NCI-H1105 (cell line): Measurements from ENCODE around the gene SPINK6.

Experiments
- DNase-seq: peaks from one replicate; lab custom pipeline; 2025; lab: John Stamatoyannopoulos, UW

Gene SPINK6

DNA sequence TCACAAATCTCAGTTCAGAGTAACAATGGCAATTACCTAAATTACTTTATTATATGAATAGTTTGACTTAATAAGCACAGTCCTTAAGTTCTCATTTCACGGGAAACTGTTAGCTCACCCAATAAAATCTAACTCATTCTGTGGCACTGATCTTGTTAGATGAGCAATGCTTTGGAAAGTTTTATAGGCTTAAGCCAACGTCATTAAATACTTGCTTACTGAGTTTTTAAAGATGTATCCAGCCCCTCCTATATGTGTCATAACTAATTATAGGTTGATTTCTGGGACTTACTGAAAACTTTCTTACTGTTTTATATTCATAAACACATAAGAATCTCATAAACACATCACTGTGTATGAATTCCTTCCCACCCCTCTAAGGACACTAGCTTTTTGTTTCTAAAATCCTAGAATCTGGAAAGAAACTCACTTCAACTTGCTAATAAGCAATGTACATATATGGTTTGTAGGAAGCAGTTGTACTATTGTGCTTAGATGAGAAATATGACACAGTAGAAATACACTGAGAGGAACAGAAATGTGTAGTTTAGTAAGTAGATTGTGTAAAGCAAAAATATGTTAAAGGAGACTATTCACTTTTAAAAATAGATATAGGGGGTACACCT is 21.4 kb downstream of the SPINK6 start:
- DNase-seq: no peak

DNA sequence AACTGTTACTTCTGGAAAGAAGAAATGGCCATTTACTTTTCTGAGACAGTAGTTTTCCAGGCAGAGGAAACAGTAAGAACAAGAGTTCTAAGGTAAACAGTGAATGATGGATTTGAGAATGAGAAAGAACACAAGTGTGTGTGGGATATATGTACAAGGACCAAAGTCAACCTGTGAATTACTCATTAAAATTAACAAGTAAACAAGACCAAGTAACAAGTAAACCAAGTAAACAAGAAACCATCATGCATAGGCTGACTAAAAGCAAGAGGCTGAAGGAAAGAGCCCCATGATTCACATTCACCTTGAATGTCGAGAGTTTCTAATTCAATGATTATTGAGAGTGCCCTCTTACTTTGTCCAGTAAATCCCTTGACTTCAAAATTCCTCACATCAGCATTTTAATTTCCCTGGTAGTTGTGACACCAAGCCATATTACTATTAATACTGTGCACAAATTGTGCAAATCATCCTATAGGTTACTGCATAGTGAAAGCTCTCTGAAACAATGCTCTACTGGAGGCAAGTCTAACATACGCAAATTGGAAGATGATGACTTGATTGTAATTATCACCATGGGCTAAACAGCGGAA is 25.6 kb downstream of the SPINK6 start:
- no peak for DNase-seq

DNA sequence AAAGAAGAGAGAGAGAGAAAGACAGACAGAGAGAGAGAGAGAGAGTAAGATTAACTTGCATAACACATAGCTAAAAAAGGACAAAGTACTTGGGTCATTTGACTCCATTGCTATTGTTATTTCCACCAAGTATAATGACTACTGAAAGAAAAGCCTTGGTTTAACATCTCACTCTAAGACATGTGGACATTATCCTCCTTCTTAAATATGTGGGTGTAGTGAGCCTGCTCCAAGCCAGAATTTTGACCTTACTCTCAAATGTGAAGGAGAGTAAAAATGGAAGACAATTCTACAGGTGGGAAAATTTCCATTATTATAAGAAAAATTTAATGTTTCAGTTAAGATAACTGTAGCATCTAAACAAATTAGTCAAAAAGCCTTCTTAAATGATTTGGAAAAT is 27.0 kb downstream of the SPINK6 start:
- DNase-seq: no peak

DNA sequence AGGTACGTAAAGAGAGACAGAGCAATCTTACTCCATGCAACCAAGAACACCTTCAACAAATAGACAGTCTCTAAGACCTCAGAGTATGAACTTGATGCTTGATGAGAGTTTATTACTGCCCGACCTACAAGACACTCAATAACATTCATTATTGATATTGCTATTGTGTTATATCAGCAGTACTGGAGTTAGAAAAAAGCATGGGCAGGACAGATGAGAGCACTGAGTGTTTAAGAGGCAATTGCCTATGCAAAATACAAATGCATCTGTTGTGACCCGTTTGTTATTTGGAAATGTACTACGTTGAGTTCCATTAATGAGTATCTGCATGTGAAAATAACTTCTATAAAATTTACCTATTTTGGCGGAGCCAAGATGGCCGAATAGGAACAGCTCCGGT is 27.4 kb downstream of the SPINK6 start:
- DNase-seq: no peak

DNA sequence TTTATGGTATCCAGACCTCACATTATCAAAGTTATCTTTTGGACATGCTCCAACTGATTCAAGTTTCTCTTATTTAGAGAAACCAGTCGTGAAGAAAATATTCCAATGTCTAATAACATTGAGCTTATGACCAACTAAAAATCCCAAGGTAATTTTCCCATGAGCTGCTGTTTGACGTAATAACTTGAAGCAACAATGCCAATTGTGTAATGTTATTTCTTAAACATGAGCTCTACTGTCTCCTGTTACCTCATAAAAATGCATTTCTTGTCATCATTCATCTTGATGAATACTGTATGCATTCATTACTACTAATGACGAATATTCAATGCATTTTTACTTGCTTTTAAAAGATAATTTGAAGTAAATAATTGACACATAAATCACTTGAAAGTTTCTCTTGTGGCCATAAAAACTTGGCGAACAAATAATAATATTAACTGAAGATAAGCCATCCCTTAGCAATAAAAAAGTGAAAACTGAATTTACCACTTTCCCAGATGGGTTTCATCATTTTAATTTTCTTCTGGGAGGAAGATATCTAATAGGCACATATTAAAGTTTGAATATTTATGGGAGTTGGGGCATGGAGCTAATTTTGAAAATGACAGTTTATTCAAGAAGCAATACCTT is 35.1 kb downstream of the SPINK6 start:
- no peak for DNase-seq

DNA sequence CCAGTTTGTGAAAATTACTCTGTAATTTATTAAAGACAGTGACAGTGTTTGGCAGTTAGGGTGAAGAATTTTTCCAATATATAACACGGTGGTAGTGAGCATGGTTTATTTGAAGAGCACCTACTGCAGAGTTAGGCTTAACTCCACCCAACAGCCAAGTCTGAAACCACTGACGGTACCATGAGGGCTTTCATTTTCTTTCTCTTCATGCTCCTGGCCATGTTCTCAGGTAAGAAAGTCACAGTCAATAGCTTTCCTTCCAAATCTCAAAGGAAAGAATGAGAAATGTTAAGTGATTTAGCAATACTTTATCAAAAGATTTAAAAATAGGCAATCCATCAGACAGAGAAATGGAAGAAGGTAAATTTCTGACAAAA is 35.6 kb downstream of the SPINK6 start, which contains the start of gene MARCOL:
MARCOL (plus strand) TSS at position 108 of the 377 bp plus-strand sequence; CDS start at position 181, 73 bp downstream.
- DNase-seq: no peak

DNA sequence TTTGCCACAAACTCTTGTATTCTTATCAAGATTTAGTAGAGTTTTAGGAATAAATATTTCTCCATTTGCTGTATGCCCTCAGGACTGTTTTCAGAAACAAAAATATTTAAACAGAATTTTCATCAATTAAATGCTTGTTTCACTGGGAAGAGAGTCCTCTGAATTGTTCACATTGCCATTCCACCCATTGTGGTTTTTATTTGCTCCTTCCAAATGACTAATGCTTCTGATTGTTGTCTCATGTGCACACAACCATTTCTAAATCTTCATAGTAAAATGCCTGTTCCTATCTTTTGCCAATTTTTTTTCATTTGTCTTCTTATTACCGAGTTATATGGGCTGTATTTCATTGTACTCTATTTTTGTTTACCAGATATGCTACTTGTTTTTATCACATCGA is 46.1 kb downstream of the SPINK6 start:
- no peak for DNase-seq

DNA sequence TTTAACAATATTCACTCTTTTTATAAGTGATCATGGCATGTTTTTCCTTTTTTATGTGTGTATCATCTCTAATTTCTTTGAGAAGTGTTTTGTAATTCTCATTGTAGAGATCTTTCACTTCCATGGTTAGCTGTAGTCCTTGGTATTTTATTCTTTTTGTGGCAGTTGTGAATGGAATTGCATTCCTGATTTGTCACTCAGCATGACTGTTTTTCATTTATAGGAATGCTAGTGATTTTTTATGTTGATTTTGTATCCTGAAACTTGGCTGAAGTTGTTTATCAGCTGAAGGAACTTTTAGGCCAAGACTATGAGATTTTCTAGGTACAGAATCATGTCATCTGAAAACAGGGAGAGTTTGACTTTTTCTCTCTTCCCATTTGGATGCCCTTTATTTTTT is 52.6 kb downstream of the SPINK6 start:
- no peak for DNase-seq

DNA sequence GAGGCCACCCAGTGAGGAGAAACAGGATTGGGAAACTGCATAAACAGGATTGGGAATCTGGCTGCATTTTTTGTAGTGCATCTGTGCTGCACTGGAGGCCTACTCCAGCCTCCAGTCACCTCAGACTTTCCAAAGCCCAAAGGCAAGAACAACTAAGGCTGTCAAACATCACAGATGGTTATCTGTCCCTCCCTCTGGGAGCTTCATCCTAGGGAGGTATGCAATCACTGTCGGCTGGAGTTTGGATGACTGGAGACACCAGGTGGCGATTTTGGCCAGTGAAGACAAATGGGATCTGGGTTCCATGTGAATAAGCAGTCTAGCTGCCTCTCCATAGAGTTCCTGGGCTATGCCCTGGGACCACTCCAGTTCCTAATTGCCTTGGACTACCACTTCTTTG is 56.4 kb downstream of the SPINK6 start:
- no peak for DNase-seq

DNA sequence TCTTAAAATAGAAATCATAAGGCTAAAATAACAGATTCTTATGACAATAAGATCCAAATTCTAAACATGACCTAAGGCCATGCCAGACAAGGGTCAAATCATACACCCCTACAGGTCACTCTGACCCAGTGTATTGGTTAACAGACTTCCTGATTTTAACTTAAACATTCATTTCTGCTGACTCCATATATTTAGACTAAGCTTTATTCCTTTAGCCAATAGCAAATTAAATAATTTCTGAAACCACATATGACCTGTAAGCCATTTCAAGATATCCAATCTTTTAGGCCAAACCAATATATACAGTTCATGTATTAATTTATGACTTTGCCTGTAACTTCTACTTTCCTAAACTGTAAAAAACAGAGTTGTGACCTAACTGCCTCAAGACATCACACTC is 58.4 kb downstream of the SPINK6 start:
- DNase-seq: no peak
